Mesendoderm (in vitro differentiated cells): ENCODE results near the gene PLEKHD1.
A peak's percentile ranks its signal among the peaks of the same experiment; 100 is the strongest.
"Not testable (repeated sequence)": the region's sequence is repeated elsewhere in the genome, so short reads cannot be mapped to it uniquely, and the experiment has no call there.

Experiments
- DNase-seq: peaks from one replicate; pipeline ENCODE4 v3.0.0; 2013
- H2AK5ac ChIP-seq: 2 replicates; pipeline ENCODE4 v1.6.1; 2013; ENCODE audit warnings: low read length, inconsistent platforms
- H2BK120ac ChIP-seq: 2 replicates; pipeline ENCODE4 v1.6.1; 2013; ENCODE audit warnings: low read depth, mild to moderate bottlenecking, low read length, moderate library complexity, mixed read lengths
- H2BK15ac ChIP-seq: replicated peaks from 2 replicates; pipeline ENCODE4 v1.6.1; 2013; ENCODE audit warnings: low read depth, mild to moderate bottlenecking, moderate library complexity
- H2BK5ac ChIP-seq: 2 replicates; pipeline ENCODE4 v1.6.1; 2013; ENCODE audit warnings: low read length, inconsistent platforms
- H3K18ac ChIP-seq: 2 replicates; pipeline ENCODE4 v1.6.1; 2013; ENCODE audit warnings: mild to moderate bottlenecking, low read length, mixed read lengths
- H3K23ac ChIP-seq: one replicate; pipeline ENCODE4 v1.6.1; 2013; ENCODE audit warnings: low read length
- H3K27ac ChIP-seq: 2 replicates; pipeline ENCODE4 v1.5.1; 2013; ENCODE audit warnings: low read depth, mild to moderate bottlenecking, inconsistent platforms, low read length, moderate library complexity
- H3K27me3 ChIP-seq: 2 replicates; pipeline ENCODE4 v1.6.1; 2013; ENCODE audit warnings: low read length, control low read depth, mild to moderate bottlenecking, inconsistent platforms; ENCODE audit not compliant: insufficient read depth, poor library complexity
- H3K36me3 ChIP-seq: 2 replicates; pipeline ENCODE4 v1.6.1; 2013; ENCODE audit warnings: low read length, inconsistent platforms; ENCODE audit not compliant: control insufficient read depth, insufficient read depth
- H3K4ac ChIP-seq: one replicate; pipeline ENCODE4 v1.6.1; 2013; ENCODE audit warnings: low read depth, mild to moderate bottlenecking, low read length, moderate library complexity
- H3K4me1 ChIP-seq: 2 replicates; pipeline ENCODE4 v1.6.1; 2013; ENCODE audit warnings: low read depth, low read length, inconsistent platforms; ENCODE audit not compliant: control insufficient read depth
- H3K4me2 ChIP-seq: 2 replicates; pipeline ENCODE4 v1.6.1; 2013; ENCODE audit warnings: low read length
- H3K4me3 ChIP-seq: 2 replicates; pipeline ENCODE4 v1.5.1; 2013; ENCODE audit warnings: mild to moderate bottlenecking, low read length
- H3K56ac ChIP-seq: one replicate; pipeline ENCODE4 v1.6.1; 2013; ENCODE audit warnings: low read length
- H3K79me1 ChIP-seq: 2 replicates; pipeline ENCODE4 v1.6.1; 2013; ENCODE audit warnings: low read length, inconsistent platforms
- H3K79me2 ChIP-seq: 2 replicates; pipeline ENCODE4 v1.6.1; 2013; ENCODE audit warnings: mild to moderate bottlenecking, low read length; ENCODE audit not compliant: control insufficient read depth, insufficient read depth
- H3K9ac ChIP-seq: 2 replicates; pipeline ENCODE4 v1.6.1; 2013; ENCODE audit warnings: low read length, inconsistent platforms
- H4K5ac ChIP-seq: one replicate; pipeline ENCODE4 v1.6.1; 2013; ENCODE audit warnings: low read length
- H4K8ac ChIP-seq: one replicate; pipeline ENCODE4 v1.6.1; 2013; ENCODE audit warnings: low read depth, mild to moderate bottlenecking, control low read depth, low read length, moderate library complexity
- WGBS: extraction: QIAGEN DNeasy Blood & Tissue Kit; methylation state at CpG from one replicate; pipeline ENCODE4 v1.1.7; 2013; ENCODE audit warnings: low lambda C conversion rate, missing lambda C conversion rate; ENCODE audit not compliant: insufficient coverage; ENCODE audit errors: extremely low coverage; 5-methylcytosine and 5-hydroxymethylcytosine counted together

Gene PLEKHD1

DNA sequence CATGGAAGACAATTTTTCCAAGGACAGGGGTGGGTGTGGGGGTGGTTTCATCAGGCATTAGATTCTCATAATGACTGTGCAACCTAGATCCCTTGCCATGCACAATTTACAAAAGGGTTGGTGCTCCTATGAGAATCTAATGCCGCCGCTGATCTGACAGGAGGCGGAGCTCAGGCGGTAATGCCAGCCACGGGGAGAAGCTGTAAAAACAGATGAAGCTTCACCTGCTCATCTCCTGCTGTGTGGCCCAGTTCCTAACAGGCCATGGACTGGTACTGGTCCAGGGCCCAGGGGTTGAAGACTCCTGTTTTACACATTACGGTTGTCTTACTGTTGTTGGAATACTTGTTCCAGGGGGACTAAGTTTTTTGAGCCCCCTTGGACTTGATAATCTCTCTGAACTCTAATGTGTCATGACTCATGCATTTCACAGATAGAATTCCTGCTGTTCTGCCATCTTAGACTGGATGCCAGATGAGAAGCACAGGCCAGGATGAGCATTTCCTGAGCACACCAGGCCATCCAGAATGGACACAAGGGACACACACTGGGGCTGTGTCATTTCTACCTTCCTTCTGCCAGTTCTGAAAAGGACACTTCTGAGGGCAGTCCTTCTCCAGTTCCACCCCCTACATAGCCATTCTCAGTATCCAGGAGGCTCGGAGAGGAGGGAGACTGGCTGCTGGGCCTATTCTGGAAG, 5.8 kb downstream of the PLEKHD1 start:
- Histone ChIP-seq H2BK120ac (no peak overlapping the region), H3K18ac (no peak overlapping the region), H2BK15ac (no peak overlapping the region), H4K5ac (no peak overlapping the region), H3K4me1 (no peaks in the 10 kb centered on the region), H2AK5ac (no peak overlapping the region), H2BK5ac (no peak overlapping the region), H3K4me2 (no peak overlapping the region), H3K4ac (no peak overlapping the region), H3K27ac (no peak overlapping the region), H3K23ac (no peak overlapping the region), H3K36me3 (no peaks in the 10 kb centered on the region), H3K56ac (no peak overlapping the region), H3K4me3 (no peak overlapping the region), H3K9ac (no peak overlapping the region), H4K8ac (no peak overlapping the region), H3K79me1 (no peaks in the 10 kb centered on the region), H3K27me3 (peaks cover 11% of the 10 kb centered on the region), H3K79me2 (no peaks in the 10 kb centered on the region)
- no CpG with 5 or more reads among the region's 7 CpGs for whole genome bisulfite sequencing
- DNase-seq = no peak

DNA sequence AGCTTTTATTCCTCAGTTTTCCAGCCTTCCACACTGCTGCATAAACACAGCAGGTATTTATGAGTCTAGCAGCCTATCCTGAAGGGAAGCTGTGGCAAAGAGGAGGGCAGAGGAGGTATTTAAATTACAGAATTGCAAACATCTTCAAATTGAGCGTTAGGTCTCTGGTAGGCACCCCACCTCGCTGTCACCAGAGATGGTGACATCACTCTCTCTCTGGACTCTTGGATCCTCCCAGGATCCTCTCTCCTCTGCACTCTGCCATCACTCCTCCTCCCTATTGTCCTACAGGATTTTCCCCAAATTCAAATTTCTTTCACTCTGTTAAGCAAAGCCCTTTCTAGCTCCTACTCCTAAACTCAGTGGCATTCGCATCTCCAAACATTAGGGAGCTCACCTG, 6.7 kb downstream of the PLEKHD1 start:
- Histone ChIP-seq H3K79me2 (no peaks in the 10 kb centered on the region), H3K36me3 (no peaks in the 10 kb centered on the region), H2BK15ac (no peak overlapping the region), H3K4me3 (no peak overlapping the region), H3K27me3 (peaks cover 4% of the 10 kb centered on the region), H2BK5ac (no peak overlapping the region), H3K9ac (no peak overlapping the region), H2BK120ac (no peak overlapping the region), H3K4me2 (no peak overlapping the region), H3K79me1 (no peaks in the 10 kb centered on the region), H3K56ac (no peak overlapping the region), H4K8ac (no peak overlapping the region), H4K5ac (no peak overlapping the region), H3K23ac (no peak overlapping the region), H3K18ac (no peak overlapping the region), H3K4me1 (no peaks in the 10 kb centered on the region), H2AK5ac (no peak overlapping the region), H3K27ac (no peak overlapping the region), H3K4ac (no peak overlapping the region)
- no CpG with 5 or more reads among the region's 3 CpGs for WGBS
- DNase-seq = no peak

DNA sequence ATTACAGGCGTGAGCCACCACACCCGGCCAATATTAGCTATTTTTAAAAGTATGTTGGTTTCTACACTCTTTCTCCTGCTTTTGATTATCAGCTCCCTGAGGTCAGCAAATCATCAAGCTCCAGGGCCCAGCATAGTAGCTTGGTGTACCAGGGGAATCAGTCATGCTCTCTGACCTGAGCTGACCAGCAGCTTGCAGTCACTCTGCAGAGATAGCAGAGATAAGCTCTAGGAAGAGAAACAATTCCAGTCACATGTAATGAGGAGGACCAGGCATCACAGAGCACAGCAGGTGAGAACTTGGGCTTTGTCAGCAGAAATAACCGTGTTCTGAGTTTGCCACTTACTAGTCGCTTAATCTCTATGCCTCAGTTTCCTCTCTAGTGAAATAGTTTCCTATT, 8.5 kb downstream of the PLEKHD1 start:
- no CpG with 5 or more reads among the region's 4 CpGs for WGBS
- Histone ChIP-seq H3K4me1 (no peaks in the 10 kb centered on the region), H2BK120ac (no peak overlapping the region), H3K9ac (no peak overlapping the region), H4K8ac (no peak overlapping the region), H3K18ac (no peak overlapping the region), H3K4me3 (no peak overlapping the region), H3K27me3 (no peaks in the 10 kb centered on the region), H2AK5ac (no peak overlapping the region), H3K36me3 (no peaks in the 10 kb centered on the region), H3K4me2 (no peak overlapping the region), H3K4ac (no peak overlapping the region), H3K27ac (no peak overlapping the region), H3K79me1 (no peaks in the 10 kb centered on the region), H3K23ac (no peak overlapping the region), H3K79me2 (no peaks in the 10 kb centered on the region), H2BK15ac (no peak overlapping the region), H3K56ac (no peak overlapping the region), H4K5ac (no peak overlapping the region), H2BK5ac (no peak overlapping the region)
- DNase-seq = peak; percentile 38

DNA sequence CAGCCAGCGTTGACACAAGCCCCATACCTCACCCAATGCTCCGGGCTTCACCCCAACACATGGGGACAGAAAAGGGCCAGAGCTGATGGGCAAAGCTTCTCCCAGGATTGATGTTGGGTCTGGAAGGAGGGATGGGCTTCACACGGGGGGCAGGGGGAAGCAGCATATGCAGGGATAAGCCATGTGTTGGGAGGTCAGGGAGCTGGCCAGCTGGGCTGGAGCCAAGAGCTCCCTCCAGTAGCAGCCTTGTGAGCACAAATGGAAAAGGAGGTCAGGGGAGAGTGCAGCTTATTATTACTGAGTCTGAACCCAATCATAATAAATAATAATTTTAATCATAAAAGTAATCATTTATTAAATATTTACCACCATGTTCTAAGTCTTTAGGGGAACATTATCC, 9.3 kb downstream of the PLEKHD1 start:
- WGBS = no CpG with 5 or more reads among the region's 3 CpGs
- no peak overlapping the region for H2AK5ac ChIP-seq
- H3K4me2 ChIP-seq = no peak overlapping the region
- H2BK15ac ChIP-seq = no peak overlapping the region
- H2BK120ac ChIP-seq = no peak overlapping the region
- H3K9ac ChIP-seq = no peak overlapping the region
- no peaks in the 10 kb centered on the region for H3K36me3 ChIP-seq
- H3K18ac ChIP-seq = no peak overlapping the region
- no peak overlapping the region for H3K27ac ChIP-seq
- no peak overlapping the region for H2BK5ac ChIP-seq
- no peaks in the 10 kb centered on the region for H3K79me2 ChIP-seq
- H3K56ac ChIP-seq = no peak overlapping the region
- no peaks in the 10 kb centered on the region for H3K79me1 ChIP-seq
- no peak overlapping the region for H3K23ac ChIP-seq
- H3K4ac ChIP-seq = no peak overlapping the region
- H3K4me1 ChIP-seq = no peaks in the 10 kb centered on the region
- no peak overlapping the region for H4K5ac ChIP-seq
- no peak overlapping the region for H4K8ac ChIP-seq
- DNase-seq = no peak
- no peak overlapping the region for H3K4me3 ChIP-seq
- no peaks in the 10 kb centered on the region for H3K27me3 ChIP-seq

DNA sequence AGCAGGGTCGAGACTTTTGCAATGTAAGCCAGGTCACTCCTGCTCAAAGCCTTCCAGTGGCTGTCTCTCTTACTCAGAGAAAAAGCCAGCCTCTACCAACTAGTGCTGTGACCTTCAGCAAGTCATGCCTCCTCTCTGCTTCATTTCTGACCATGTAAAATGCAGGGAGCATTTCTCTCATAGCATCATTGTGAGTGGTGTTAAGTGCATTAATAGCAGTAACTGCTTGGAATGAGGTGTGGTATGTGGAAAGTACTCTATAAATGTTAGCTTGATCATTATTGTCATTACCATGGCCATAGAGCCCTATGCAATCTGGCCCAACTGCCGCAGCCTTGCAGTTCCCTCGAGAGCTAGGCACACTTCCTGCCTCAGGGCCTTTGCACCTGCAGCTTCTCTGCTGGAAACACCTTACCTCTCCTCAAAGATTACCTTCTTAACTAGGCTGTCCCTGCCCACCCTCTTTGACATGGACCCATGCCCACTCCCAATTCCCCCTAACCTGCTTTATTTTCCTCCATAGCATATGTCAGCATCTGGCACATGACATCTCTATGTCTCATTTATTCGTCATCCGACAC, 10.9 kb downstream of the PLEKHD1 start:
- WGBS = no CpG with 5 or more reads among the region's 5 CpGs
- Histone ChIP-seq H3K4me2 (no peak overlapping the region), H3K27me3 (no peaks in the 10 kb centered on the region), H3K9ac (no peak overlapping the region), H3K79me2 (no peaks in the 10 kb centered on the region), H3K79me1 (no peaks in the 10 kb centered on the region), H3K4ac (no peak overlapping the region), H3K4me1 (no peaks in the 10 kb centered on the region), H2BK15ac (no peak overlapping the region), H3K18ac (no peak overlapping the region), H4K5ac (no peak overlapping the region), H2BK120ac (no peak overlapping the region), H3K23ac (no peak overlapping the region), H3K27ac (no peak overlapping the region), H2AK5ac (no peak overlapping the region), H3K56ac (no peak overlapping the region), H3K4me3 (no peak overlapping the region), H2BK5ac (no peak overlapping the region), H3K36me3 (no peaks in the 10 kb centered on the region), H4K8ac (no peak overlapping the region)
- DNase-seq = no peak

- H2AK5ac ChIP-seq, H3K4ac ChIP-seq, H3K9ac ChIP-seq, H3K36me3 ChIP-seq, H3K4me3 ChIP-seq, H2BK120ac ChIP-seq, DNase-seq, H3K27ac ChIP-seq, H3K56ac ChIP-seq, H3K4me2 ChIP-seq, H3K23ac ChIP-seq, H3K27me3 ChIP-seq, H4K8ac ChIP-seq, H2BK15ac ChIP-seq, H3K79me2 ChIP-seq, H2BK5ac ChIP-seq, H3K4me1 ChIP-seq, H3K79me1 ChIP-seq, H4K5ac ChIP-seq, H3K18ac ChIP-seq: not testable (repeated sequence)
- WGBS = no CpG with 5 or more reads among the region's 4 CpGs
Measured at GRCh38 chr14:69497866-69498265, 13.3 kb downstream of the PLEKHD1 start.
